NCI-H2081 treated with DMSO at 0.1 percent for 48 hours (cell line): ENCODE data around the gene FN3KRP.

ENCODE experiments used
- DNase-seq: peaks from one replicate; lab custom pipeline; 2025; lab: John Stamatoyannopoulos, UW

The FN3KRP gene

GRCh38 chr17:82687375-82687861 is 29.1 kb upstream of the FN3KRP start:
- no peak for DNase-seq

- DNase-seq, result no peak
Observed at GRCh38 chr17:82687871-82688270, 28.6 kb upstream of the FN3KRP start.

- no peak for DNase-seq
Observed at GRCh38 chr17:82689077-82689476, 27.4 kb upstream of the FN3KRP start.

DNA sequence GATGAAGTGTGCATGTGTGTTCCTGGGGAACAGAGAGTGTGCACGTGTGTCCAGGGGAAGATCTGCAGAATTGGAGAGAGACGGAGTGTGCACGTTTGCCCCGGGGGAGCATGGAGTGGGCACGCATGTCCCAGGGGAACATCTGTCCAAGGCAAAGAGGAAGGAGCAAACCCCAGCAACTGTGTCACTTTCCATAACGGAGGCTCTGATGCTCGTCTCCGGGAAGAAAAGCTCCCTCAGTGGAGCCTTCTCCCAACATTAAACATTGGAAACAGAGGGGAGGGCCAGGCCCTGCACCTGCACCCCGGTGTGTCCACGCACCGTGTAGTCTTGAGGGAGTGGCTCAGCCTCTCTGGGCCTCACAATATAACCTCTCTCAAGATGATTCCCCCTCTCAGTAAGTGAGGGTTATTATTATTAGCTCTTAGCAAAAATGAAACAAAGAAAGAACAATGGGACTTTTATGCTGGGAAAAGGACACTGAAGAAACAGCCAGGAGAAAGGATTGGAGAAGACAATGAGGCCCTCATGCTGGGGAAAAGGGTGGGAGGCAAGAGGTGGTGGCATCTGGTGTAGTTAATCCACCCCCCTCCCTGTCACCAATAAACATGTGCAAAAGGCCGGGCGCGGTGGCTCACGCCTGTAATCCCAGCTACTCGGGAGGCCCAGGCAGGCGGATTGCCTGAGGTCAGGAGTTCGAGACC is 25.6 kb upstream of the FN3KRP start:
- no peak for DNase-seq

GRCh38 chr17:82691714-82692113 is 24.8 kb upstream of the FN3KRP start:
- DNase-seq, result no peak

- no peak for DNase-seq
Observed at GRCh38 chr17:82692268-82692667, 24.2 kb upstream of the FN3KRP start.

DNA sequence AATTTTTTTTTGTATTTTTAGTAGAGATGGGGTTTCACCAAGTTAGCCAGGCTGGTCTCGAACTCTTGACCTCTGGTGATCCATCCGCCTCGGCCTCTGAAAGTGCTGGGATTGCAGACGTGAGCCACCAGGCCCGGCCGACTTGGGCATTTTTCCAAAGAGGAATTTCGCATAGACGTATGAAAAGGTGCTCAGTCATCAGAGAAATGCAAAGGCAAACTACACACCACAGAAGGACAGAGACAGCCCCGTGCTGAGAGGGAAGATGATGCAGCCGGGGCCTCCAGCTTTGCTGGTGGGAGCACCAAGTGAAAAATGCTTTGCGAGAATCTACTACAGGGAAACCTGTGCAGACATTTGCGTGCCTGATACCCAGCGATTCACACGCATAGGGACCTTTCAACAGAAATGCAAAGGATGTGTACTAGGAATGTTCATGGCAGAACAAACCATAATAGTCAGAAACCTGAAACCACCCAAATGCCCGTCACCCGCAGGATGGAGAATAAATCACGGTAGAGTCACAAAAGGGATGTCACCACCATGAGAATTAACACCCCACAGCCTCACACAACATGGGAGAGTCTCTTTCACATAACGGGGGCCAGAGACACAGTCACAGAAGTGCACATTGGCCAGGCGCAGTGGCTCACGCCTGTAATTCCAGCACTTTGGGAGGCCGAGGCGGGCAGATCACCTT is 23.2 kb upstream of the FN3KRP start:
- DNase-seq, result no peak

- DNase-seq, result no peak
Observed at GRCh38 chr17:82694647-82695046, 21.9 kb upstream of the FN3KRP start.

- no peak for DNase-seq
Observed at GRCh38 chr17:82696259-82696658, 20.2 kb upstream of the FN3KRP start.

- DNase-seq, result no peak
Observed at GRCh38 chr17:82696916-82697807, 19.3 kb upstream of the FN3KRP start.

GRCh38 chr17:82697808-82698064 is 18.8 kb upstream of the FN3KRP start:
- no peak for DNase-seq

DNA sequence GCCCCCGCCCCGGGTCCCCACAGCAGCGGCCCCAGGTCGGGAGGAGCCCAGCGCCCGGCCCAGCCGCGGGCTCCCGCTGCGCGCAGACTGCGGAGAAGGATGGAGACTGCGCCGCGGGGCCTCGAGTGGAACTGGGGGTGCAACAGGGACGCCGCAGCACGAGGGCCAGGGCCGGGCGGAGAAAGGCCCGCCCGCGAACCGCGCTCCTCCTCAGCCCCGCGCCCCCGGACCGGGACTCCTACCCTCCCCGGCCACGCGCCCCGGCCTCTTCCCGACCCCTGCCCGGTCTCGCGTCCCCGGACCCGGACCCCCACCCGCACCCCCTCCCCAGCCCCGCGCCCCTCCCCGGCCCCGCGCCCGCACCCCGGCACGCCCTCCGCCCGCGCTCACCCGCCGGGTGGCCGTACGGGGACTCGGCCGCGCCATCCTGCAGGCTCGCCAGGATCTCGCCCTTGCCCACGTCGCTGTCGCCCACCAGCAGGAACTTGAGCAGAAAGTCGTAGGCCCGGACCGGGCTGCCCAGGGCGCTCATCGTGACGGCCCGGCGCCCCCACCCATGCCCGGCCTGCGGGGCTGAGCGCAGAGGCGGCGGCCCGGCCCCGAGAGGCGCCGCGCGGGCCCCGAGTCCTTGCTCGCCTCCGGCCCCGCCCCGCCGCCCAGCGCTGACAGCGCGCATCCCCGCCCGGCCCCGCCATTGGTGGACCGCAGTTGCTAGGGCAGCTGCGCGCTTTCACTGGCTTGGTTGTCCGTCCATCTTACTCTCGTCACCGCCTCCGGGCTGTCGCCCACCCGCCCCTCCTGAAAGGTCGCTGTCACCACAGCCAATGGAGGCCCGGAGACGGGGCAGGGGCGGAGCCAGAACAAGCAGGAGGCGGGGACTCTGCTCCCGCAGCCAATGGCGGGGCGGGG is 18.2 kb upstream of the FN3KRP start, which contains the start of gene RAB40B:
TSS of gene RAB40B (minus strand) at position 634 of the 909 bp plus-strand sequence. CDS start at position 532, 102 bp downstream.
- peak; percentile 93 for DNase-seq

DNA sequence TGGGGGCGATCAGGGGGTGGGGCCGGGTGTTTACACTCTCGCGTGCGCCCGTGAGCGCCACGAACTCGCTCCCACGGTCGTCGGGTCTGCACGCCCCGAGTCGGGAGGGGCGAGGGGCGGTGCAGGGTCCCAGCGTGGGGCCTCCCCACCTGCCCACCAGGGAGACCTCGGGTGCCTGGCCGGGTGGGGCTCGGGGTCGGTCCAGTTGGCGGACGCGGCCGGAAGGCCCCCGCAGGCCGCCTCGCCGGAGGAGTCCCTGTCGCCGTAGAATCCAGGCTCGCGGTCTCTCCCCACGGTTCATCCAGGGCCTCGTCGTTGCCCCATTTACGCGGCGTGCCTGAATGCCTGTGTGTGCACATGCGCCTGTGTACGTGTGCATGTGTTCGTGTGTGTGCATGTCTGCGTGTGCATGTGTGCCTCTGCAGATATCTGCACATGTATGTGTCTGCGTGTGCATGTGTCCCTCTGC is 17.5 kb upstream of the FN3KRP start:
- no peak for DNase-seq

- DNase-seq, result no peak
Observed at GRCh38 chr17:82699551-82699950, 17.0 kb upstream of the FN3KRP start.

DNA sequence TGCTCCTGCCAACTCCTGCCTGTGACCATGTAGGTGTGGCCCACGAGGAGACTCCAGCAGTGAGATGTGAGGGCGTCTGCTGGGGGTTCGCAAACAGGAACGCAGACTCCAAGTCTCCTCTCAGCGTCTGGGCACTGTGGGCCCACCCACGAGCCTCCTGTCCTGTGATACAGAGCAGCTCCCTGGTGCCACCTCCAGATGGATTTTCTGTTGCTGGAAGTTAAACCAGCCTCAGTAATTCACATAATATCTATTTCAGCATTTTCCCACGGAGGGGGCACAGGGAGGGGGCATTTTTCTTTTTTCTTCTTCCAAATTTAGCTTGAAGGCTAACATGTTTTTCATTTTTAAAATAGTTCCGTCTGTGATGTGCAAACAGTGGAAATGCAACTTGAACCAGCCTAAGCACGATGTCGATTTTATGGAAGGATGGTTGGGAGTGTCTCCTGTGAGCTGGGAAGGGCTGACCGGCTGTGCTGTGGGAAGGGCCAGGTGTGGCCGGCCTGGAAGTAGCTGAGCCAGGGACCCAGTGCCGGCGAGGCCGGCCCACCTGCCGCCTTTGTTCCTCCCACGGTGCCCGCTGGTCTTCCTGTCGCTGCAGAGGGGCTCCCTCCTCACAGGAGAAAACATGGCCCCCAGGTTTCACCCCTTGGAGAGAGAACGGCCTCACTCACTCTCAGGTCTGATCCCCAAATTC is 14.1 kb upstream of the FN3KRP start:
- DNase-seq, result no peak

- DNase-seq, result no peak
Observed at GRCh38 chr17:82703036-82703745, 13.3 kb upstream of the FN3KRP start.

GRCh38 chr17:82703935-82704865 is 12.3 kb upstream of the FN3KRP start:
- DNase-seq, result no peak

DNA sequence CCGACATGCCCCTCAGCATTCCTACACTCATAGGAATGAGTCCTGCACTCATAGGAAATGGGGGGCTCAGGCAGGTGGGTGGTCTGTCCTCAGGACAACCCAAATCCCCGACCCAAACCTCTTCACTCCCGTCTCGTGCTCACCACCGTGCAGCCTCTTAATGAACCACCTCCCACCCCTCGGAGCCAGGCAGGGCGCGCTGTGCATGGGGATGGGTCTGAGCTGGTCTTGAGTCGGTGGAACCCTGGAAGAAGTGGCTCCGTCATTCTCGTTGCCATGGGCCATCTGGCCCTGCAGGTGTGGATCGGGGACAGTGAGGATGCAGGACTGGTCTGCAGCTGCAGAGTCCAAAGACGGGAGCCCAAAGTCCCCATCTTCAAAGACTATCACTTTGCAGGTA is 11.6 kb upstream of the FN3KRP start:
- DNase-seq, result no peak

GRCh38 chr17:82705756-82706155 is 10.8 kb upstream of the FN3KRP start:
- DNase-seq, result no peak
